ENCODE results near the gene MAP3K19.
"Not testable (repeated sequence)": the region's sequence is repeated elsewhere in the genome, so short reads cannot be mapped to it uniquely, and the experiment has no call there.

MAP3K19 gene

DNA sequence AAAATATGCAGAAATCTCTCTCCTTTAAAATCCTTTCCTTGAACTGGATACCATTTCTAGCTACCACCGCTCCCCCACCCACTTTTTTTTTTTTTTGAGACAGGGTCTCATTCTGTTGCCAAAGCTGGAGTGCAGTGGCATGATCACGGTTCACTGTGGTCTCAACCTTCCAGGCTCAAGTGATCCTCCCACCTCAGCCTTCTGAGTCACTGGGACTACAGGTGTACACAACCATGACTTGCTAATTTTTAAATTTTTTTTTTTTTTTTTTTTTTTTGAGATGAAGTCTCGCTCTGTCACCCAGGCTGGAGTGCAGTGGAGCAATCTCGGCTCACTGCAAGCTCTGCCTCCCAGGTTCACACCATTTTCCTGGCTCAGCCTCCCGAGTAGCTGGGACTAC lies 70.1 kb downstream of the MAP3K19 start:
- DNase-seq, result not testable (repeated sequence)

DNA sequence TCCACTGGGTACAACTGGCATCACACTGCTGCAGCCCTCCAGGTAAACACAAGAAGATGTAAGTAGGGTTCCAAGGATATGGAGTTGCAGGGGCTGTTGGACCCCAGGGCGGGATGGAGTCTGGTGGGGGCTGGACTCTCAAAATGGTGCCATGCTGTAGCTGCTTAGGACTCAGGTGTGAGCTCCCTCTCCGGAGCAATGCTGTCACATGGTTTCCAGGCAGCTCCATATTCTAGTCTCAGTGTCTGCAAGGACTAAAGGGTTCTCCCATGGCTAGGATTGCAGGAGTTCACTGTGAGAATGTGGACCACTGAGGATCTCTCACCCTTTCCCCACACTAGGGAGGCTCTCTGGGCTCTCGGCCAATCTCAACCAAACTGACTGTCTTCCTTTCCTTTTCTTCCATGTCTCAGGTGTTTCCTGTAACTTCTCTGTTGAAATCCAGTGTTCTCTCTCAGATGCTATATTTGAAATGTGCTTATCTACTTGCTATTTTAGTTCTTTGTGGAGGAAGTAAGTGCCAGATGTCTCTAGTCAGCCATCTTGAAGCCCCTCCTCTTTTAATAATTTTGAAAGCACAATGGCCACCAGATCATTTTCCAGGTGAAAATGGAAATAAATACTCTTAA lies 71.1 kb downstream of the MAP3K19 start:
- DNase-seq, result no peak

DNA sequence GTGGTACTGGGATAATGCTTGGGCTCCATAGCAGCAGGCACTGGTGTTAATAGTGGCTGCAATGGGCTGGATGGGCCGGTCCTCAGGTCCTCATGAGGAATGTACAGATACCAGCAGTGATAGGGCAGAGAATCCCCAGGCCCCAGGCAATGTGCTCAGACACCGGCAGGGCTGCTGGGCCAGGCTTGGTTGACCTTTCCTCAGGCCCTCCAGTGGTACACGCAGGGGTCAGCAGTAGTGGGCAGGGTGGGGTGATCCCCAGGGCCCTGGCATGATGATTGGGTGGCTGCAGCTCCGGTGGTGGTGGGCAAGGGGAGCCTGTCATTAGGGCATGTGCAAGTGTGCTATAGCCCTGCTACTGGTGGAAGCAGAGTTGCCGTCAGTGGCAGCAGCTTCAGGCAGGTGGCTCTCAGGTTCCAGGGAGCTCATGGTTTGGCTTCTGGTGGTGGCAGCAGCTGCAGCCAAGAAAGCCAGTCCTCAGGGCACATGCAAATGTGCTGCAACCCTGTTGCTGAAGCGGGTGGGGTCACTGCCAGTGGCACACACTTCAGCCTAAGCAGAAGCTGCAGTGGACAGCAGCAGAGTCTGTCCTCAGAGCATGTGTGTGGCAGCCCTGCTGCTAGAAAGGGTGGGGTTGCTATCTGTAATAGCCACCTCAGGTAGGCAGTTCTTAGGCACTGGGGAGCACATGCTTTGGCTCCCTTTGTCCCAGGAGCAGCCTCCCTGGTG lies 71.8 kb downstream of the MAP3K19 start:
- DNase-seq, result no peak

DNA sequence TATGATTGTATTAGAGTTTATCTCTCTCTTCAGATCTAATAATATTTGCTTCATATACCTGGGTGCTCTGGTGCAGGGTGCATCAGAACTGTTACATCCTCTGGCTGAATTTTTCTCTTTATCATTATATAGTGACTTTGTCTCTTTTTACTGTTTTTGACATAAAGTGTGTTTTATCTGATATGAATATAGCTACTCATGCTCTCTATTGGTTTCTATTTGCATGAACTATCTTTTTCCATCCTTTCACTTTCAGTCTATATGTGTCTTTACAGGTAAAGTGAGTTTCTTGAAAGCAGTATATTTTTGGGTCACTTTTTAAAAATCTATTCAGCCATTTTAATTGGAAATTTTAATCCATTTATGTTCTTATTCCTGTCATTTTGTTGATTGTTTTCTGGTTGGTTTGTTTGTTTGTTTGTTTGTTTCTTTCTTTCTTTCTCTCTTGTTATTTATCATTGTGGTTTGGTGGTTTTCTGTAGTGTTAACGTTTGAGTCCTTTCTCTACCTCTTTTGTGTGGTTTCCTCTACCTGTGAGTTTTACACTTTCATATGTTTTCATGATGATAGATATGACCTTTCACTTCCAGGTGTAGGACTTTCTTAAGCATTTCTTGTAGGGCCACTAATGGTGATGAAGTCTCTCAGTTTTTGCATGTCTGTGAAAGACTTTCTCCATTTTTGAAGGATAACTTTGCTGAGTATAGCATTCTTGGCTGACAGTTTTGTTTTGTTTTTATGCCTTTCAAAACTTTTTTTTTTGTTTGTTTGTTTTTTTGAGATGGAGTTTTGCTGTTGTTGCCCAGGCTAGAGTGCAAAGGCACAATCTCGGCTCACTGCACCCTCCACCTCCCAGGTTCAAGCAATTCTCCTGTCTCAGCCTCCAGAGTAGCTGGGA lies 73.8 kb downstream of the MAP3K19 start:
- no peak for DNase-seq

GRCh38 chr2:134967166-134967565 lies 80.1 kb downstream of the MAP3K19 start:
- not testable (repeated sequence) for DNase-seq

GRCh38 chr2:134957477-134957876 lies 89.8 kb downstream of the MAP3K19 start:
- no peak for DNase-seq

- DNase-seq, result no peak
These were observed 91.5 kb downstream of the MAP3K19 start for GRCh38 chr2:134955744-134956143.

DNA sequence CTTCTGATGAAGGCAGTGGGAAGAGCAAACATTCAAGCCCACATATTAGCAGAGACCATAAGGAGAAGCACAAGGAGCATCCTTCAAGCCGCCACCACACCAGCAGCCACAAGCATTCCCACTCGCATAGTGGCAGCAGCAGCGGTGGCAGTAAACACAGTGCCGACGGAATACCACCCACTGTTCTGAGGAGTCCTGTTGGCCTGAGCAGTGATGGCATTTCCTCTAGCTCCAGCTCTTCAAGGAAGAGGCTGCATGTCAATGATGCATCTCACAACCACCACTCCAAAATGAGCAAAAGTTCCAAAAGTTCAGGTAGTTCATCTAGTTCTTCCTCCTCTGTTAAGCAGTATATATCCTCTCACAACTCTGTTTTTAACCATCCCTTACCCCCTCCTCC lies 93.2 kb downstream of the MAP3K19 start:
- no peak for DNase-seq

DNA sequence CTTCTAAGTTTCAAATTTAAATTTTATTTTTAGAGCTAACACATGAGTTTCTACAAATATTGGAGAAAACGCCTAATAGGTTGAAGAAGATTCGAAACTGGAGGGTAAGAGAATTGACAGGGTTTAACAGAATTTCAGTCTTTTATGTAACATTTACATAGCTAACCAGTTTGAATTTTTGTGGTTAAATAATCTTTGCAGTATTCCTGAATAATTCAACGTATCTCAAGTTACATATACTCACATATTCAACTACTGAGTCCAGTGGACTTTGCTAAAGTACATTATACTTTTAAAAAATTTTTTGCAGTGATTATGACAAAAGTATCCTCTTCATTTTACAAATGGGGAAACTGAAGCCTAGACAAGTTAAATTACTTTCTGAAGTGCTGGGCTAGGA lies 94.6 kb downstream of the MAP3K19 start:
- no peak for DNase-seq

DNA sequence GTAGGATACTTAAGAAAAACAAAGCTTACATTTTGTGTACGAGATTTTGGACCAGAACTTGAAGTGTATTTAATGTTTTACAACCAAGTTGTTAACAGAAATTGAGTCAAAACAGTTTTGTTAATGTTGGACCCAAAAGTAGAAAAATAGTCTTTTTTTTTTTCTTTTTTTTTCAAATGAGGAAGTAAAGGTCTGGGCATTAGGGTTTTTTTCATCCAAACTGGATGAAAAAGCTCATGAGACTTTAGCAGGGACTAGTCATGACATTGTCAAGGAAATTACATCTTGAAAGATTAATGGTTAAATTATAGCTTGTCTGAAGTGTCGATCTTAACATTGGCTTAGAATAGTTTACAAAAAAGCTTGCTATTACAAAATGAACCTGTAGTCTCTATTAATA lies 96.4 kb downstream of the MAP3K19 start:
- DNase-seq, result no peak

- no peak for DNase-seq
These were observed 97.1 kb downstream of the MAP3K19 start for GRCh38 chr2:134949981-134950708.

DNA sequence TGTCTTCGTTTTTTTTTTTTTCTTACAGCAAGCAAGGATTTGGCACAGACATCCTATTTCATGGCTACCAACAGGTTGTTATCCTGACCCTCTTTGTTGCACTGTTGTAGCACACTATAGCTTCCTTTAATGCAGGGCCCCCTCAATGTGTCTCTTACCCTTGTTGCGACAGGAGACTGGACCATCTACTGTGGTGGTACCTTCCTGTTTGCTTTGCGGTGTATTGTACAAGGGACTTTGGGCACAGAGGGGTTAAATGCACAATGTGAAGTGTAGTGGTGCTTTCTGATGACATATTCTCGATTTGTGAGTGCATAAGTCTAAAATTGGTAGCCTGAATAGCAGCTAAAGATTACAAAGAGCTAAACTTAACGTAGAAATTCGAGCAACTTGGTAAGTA lies 101.2 kb downstream of the MAP3K19 start:
- no peak for DNase-seq

DNA sequence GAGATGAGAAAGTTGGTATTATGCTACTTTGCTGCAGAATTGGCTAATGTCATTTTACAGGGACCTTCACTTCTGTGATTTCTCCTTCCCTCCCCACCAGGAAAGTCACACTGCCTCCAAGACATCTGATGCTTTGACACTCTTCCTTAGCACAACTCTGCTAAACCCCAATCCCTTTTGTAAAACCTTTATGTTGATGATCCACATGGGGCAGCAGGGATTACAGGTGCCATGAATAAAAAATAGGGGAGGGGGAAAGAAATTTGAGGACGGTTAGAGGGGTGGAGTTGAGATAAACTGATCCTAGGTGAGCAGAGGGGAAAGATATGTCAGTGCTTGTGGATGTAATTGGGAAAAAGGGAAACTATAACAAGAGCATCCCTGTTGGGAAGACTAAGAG lies 102.3 kb downstream of the MAP3K19 start:
- DNase-seq, result no peak

- DNase-seq, result no peak
These were observed 103.7 kb downstream of the MAP3K19 start for GRCh38 chr2:134943540-134943939.

- no peak for DNase-seq
These were observed 110.6 kb downstream of the MAP3K19 start for GRCh38 chr2:134936691-134937090.

DNA sequence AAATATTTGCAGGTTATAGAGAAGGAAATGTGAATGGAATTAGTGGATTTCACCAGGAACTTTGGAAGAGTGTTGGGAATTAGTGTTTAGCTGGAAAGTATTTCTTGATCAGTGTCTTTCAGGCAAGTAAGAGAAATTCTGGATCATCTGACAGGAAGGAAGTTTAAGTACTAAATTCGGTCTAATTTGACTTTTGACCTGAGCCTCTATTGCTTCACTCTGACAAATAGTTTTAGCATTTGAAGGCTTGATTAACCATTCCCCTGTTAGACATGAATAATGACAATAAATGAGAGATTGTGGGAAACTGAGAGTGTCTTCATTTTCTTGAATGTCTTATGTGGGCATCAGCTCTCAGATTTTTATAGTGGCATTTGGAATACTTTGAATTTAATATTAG lies 112.6 kb downstream of the MAP3K19 start:
- no peak for DNase-seq

- no peak for DNase-seq
These were observed 113.1 kb downstream of the MAP3K19 start for GRCh38 chr2:134934150-134934549.

- DNase-seq, result no peak
These were observed 113.5 kb downstream of the MAP3K19 start for GRCh38 chr2:134933732-134934131.

DNA sequence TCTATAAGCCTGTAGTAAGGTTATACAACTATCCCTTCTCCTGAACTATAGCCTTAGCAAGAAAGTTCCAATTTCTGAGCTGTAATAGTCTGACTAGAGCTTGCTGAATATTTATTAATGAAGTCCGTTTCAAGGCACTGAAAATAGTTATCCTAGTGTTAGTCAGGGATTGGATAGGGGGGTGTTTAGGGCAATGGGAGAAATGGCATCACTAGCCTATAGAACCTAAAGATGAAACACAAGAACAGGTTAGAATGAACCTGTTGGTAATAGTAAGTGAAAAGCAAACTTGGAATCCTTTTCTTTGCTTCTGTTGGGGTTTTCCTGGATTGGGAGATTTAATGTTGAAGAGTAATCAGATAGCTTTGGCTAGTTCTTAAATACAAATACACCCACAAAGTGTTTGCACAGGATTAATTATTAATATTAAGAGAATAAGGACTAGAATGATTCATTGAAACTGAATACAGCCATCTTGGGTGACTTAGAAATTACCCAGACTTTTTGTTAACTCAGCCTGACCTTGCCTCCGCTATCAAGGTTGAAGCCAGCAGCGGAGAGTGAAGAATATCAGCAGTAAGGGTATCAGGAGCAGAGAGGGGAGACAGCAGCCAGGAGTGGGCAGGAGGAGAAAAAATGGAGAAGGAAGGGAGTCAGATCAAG lies 114.3 kb downstream of the MAP3K19 start:
- no peak for DNase-seq

DNA sequence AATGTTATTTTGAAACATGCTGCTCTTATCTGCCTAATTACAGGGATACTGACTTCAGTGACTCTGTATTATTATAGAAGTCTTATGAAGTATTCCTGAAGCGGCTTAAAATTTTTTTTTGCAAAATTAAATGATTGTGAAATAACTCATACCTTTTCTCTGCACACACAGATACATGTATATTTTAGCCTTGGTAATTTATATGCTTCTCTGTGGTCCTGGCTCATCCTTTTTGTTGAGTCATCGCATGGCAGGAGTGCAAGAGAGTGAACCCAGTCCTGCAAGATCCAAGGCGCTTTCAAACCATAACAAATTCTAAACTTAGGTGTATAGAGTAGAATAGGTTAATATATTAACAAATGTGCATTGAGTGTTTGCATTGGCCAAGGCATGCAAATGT lies 120.1 kb downstream of the MAP3K19 start:
- no peak for DNase-seq

GRCh38 chr2:134926231-134926931 lies 120.9 kb downstream of the MAP3K19 start:
- no peak for DNase-seq

DNA sequence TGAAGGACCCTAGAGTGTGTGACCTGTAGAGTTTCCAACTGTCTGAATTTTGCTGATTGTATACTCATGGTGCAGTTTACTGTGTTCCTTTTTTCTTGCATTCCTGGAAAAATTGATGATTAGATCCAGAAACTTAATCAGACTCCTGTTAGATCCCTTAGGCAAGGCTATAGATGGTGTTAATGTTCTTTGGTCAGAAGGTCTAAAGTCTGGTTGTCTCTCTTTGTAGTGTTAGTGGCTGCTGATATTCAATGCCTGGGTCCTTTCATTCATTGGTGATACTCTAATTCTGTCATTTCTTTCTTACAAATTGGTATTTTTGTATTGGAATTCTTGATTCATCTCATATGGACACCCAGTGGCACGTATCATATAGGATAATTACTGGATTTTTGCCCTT lies 122.3 kb downstream of the MAP3K19 start:
- no peak for DNase-seq

All from cerebellar nuclear complex (tissue), 1 donor.